ENCODE measurements around the gene OSTF1. TPM values are rescaled to one million over a fixed set of nuclear protein-coding genes. Genes with fewer than 3 reads are reported as not detected.

The OSTF1 gene
- total RNA-seq, 1 experiment from 2014 or later, result 58.4 TPM

DNA sequence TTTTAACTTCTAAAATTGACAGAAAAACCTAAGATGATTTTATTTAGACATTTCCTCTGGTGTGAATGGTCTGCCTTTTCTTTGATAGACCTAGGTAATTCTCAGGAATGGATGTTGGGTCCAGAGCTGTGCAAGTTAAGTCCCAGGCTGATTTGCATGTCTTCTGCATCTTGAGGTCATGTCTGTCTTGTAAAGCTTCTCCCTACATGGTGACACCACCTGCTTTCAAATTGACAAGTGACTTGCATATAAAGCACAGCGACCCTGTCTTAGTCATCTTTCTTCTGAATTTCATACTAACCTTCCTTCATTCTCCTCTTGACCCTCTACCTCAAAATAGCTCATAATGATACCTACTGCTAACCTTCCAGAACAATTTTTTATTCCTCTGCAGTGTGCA, 29.2 kb downstream of the OSTF1 start:
- ChIA-PET POLR2A (ENCODE audit: unreplicated experiment) (no interaction called here), CTCF (no interaction called here)
- no peaks in the 10 kb centered on the region; the same call in 1 of the 2 replicates for H4K20me1 ChIP-seq (ENCODE audit: insufficient read depth)
- no TSS peak for BruUV-seq (replicated peaks)
- no peaks in the 10 kb centered on the region; the same call in 1 of the 2 replicates for H3K9me3 ChIP-seq (ENCODE audit: insufficient read depth, low read depth)
- intact Hi-C loops (cut with micrococcal nuclease; ENCODE audit: unreplicated experiment), result no loop called here
- H3K4me2 ChIP-seq, result no peak overlapping the region
- no peak overlapping the region for H2AFZ ChIP-seq
- no peak overlapping the region for H3K27ac ChIP-seq
- no peaks in the 10 kb centered on the region for H3F3A ChIP-seq (ENCODE audit: insufficient read depth, low read depth)
- TF ChIP-seq EZH2 (IDR thresholded peaks at IDR 0.05; ENCODE audit: low read depth), result no peak
- TF ChIP-seq, protein P1, sequence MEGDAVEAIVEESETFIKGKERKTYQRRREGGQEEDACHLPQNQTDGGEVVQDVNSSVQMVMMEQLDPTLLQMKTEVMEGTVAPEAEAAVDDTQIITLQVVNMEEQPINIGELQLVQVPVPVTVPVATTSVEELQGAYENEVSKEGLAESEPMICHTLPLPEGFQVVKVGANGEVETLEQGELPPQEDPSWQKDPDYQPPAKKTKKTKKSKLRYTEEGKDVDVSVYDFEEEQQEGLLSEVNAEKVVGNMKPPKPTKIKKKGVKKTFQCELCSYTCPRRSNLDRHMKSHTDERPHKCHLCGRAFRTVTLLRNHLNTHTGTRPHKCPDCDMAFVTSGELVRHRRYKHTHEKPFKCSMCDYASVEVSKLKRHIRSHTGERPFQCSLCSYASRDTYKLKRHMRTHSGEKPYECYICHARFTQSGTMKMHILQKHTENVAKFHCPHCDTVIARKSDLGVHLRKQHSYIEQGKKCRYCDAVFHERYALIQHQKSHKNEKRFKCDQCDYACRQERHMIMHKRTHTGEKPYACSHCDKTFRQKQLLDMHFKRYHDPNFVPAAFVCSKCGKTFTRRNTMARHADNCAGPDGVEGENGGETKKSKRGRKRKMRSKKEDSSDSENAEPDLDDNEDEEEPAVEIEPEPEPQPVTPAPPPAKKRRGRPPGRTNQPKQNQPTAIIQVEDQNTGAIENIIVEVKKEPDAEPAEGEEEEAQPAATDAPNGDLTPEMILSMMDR (conservative IDR thresholded peaks at IDR 0.05), result no peak
- peaks cover 22% of the 10 kb centered on the region for H3K79me2 ChIP-seq (ENCODE audit: low read depth)
- peaks cover 11% of the 10 kb centered on the region; the same call in 1 of the 2 replicates for H3K36me3 ChIP-seq (ENCODE audit: low read depth)
- H3K4me1 ChIP-seq (replicated peaks; ENCODE audit: insufficient read depth), result no peaks in the 10 kb centered on the region
- no peaks in the 10 kb centered on the region for H3K27me3 ChIP-seq (ENCODE audit: insufficient read depth, low read depth)
- no peak overlapping the region for H3K4me3 ChIP-seq
- no peaks in the 10 kb centered on the region for H3K9me2 ChIP-seq (ENCODE audit: insufficient read depth)
- DNase-seq, result no peak

DNA sequence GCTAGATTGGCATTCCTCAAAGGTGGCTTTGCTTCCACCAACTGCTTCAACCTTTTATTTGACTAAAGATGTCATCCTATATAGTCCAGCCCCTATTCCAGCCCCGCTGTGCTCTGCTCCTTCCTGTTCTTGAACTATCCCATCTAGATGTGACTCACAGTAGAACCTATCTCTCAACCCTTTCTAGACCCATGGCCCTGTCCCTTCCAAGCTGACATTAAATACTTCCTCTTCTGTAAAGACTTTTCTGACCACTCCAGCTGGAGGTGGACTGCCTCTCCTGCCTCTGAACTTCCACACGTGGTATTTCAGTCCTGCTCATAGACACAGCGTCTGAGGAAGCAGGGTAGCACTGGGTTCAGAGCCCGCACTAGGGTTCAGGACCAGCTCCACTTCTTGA, 32.4 kb downstream of the OSTF1 start:
- no peaks in the 10 kb centered on the region for H3K27me3 ChIP-seq (ENCODE audit: insufficient read depth, low read depth)
- POLR2A ChIA-PET (ENCODE audit: unreplicated experiment), result no interaction called here
- CTCF ChIA-PET, result no interaction called here
- no peaks in the 10 kb centered on the region; the same call in 1 of the 2 replicates for H4K20me1 ChIP-seq (ENCODE audit: insufficient read depth)
- no peak overlapping the region for H3K27ac ChIP-seq
- H2AFZ ChIP-seq, result no peak overlapping the region
- no peaks in the 10 kb centered on the region; the same call in 1 of the 2 replicates for H3K9me3 ChIP-seq (ENCODE audit: insufficient read depth, low read depth)
- intact Hi-C loops (cut with micrococcal nuclease; ENCODE audit: unreplicated experiment), result no loop called here
- no peaks in the 10 kb centered on the region for H3K9me2 ChIP-seq (ENCODE audit: insufficient read depth)
- no peaks in the 10 kb centered on the region for H3F3A ChIP-seq (ENCODE audit: insufficient read depth, low read depth)
- no peak for DNase-seq
- TF ChIP-seq, protein P1 (conservative IDR thresholded peaks at IDR 0.05), result no peak
- TF ChIP-seq EZH2 (IDR thresholded peaks at IDR 0.05; ENCODE audit: low read depth), result no peak
- no peak overlapping the region for H3K4me3 ChIP-seq
- BruUV-seq (replicated peaks), result no TSS peak
- peaks cover 11% of the 10 kb centered on the region; the same call in 1 of the 2 replicates for H3K36me3 ChIP-seq (ENCODE audit: low read depth)
- no peaks in the 10 kb centered on the region for H3K4me1 ChIP-seq (replicated peaks; ENCODE audit: insufficient read depth)
- H3K79me2 ChIP-seq (ENCODE audit: low read depth), result no peaks in the 10 kb centered on the region; the same call in 1 of the 2 replicates
- H3K4me2 ChIP-seq, result no peak overlapping the region

DNA sequence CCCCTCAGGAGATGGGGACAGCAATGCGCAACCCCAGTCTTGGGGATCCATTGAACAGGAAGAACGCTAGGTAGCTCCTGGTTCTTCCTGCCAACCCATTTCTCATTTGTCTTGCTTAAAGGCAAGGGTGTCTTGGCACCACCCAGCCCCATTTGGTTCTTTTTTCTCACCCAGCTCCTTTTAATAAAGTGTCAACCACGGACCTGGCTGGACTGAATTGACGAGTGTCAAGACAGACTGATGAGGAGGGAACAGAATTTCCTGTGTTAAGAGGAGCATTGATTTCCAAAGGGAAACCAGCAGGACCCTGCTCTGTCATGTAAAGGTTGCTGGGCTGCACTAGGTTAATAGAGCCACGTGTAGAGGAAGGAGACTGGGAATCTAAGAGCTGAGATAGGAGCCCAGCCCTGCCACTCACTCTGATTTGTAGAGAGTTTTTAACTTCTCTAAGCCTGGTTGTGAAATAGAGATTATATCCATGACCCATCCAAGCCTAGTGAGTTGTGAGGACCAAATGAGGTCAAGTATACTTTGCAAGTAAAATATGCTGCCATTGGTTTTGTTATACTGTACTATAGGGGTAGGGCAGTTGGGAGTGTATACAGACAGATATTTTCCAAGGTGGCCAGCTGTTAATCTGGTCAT, 33.7 kb downstream of the OSTF1 start:
- Histone ChIP-seq H3K27me3 (ENCODE audit: insufficient read depth, low read depth) (no peaks in the 10 kb centered on the region), H3K36me3 (ENCODE audit: low read depth) (peaks cover 11% of the 10 kb centered on the region; the same call in 1 of the 2 replicates), H3K27ac (no peak overlapping the region), H3K9me3 (ENCODE audit: insufficient read depth, low read depth) (no peaks in the 10 kb centered on the region; the same call in 1 of the 2 replicates), H2AFZ (no peak overlapping the region), H3K79me2 (ENCODE audit: low read depth) (no peaks in the 10 kb centered on the region), H3K4me3 (no peak overlapping the region), H3K9me2 (ENCODE audit: insufficient read depth) (no peaks in the 10 kb centered on the region), H3K4me1 (replicated peaks; ENCODE audit: insufficient read depth) (no peaks in the 10 kb centered on the region), H3F3A (ENCODE audit: insufficient read depth, low read depth) (no peaks in the 10 kb centered on the region), H3K4me2 (no peak overlapping the region), H4K20me1 (ENCODE audit: insufficient read depth) (no peaks in the 10 kb centered on the region; the same call in 1 of the 2 replicates)
- intact Hi-C loops (cut with micrococcal nuclease; ENCODE audit: unreplicated experiment), result no loop called here
- DNase-seq, result no peak
- POLR2A ChIA-PET (ENCODE audit: unreplicated experiment), result interaction anchor here (0.5 to 0.7 kb wide), 2 partner anchors 73 to 1942 kb away, joined by 4 to 6 read pairs; no protein-coding TSS in a partner anchor
- CTCF ChIA-PET, result no interaction called here
- TF ChIP-seq EZH2 (IDR thresholded peaks at IDR 0.05; ENCODE audit: low read depth), result no peak
- TF ChIP-seq, protein P1 (conservative IDR thresholded peaks at IDR 0.05), result no peak
- BruUV-seq (replicated peaks), result no TSS peak
